ENCODE data around the gene SERPINA5.

Gene SERPINA5

GRCh38 chr14:94550041-94550440 lies 31.2 kb upstream of the SERPINA5 start:
- DNase-seq, result no peak

- DNase-seq, result no peak
Measured at GRCh38 chr14:94555991-94556390, 25.2 kb upstream of the SERPINA5 start.

GRCh38 chr14:94557327-94557726 lies 23.9 kb upstream of the SERPINA5 start:
- DNase-seq, result no peak

GRCh38 chr14:94558842-94559241 lies 22.4 kb upstream of the SERPINA5 start:
- no peak for DNase-seq

GRCh38 chr14:94559638-94560290 lies 21.5 kb upstream of the SERPINA5 start:
- no peak for DNase-seq

GRCh38 chr14:94560291-94560665 lies 20.9 kb upstream of the SERPINA5 start:
- no peak for DNase-seq

GRCh38 chr14:94560751-94561655 lies 20.2 kb upstream of the SERPINA5 start, which contains the start of gene SERPINA4:
TSS of gene SERPINA4 (plus strand) at chr14:94561442. CDS start at chr14:94563483, 2,041 bp downstream.
- DNase-seq, result no peak

GRCh38 chr14:94561656-94562010 lies 19.6 kb upstream of the SERPINA5 start:
- no peak for DNase-seq

- DNase-seq, result no peak
Measured at GRCh38 chr14:94562022-94562421, 19.2 kb upstream of the SERPINA5 start.

GRCh38 chr14:94562941-94563883 lies 18.0 kb upstream of the SERPINA5 start:
- DNase-seq, result no peak

- no peak for DNase-seq
Measured at GRCh38 chr14:94564381-94564780, 16.8 kb upstream of the SERPINA5 start.

GRCh38 chr14:94568186-94568585 lies 13.0 kb upstream of the SERPINA5 start:
- no peak for DNase-seq

- DNase-seq, result no peak
Measured at GRCh38 chr14:94569381-94570001, 11.7 kb upstream of the SERPINA5 start.

GRCh38 chr14:94570002-94570400 lies 11.2 kb upstream of the SERPINA5 start:
- no peak for DNase-seq

- DNase-seq, result no peak
Measured at GRCh38 chr14:94570440-94570839, 10.8 kb upstream of the SERPINA5 start.

- DNase-seq, result no peak
Measured at GRCh38 chr14:94571395-94571794, 9.8 kb upstream of the SERPINA5 start.

- DNase-seq, result no peak
Measured at GRCh38 chr14:94571950-94572349, 9.3 kb upstream of the SERPINA5 start.

- no peak for DNase-seq
Measured at GRCh38 chr14:94572637-94573303, 8.5 kb upstream of the SERPINA5 start.

- DNase-seq, result no peak
Measured at GRCh38 chr14:94573475-94574277, 7.5 kb upstream of the SERPINA5 start.

- no peak for DNase-seq
Measured at GRCh38 chr14:94574336-94574735, 6.9 kb upstream of the SERPINA5 start.
